Measurements from ENCODE around the gene DCAF15. TPM values are rescaled to one million over a fixed set of nuclear protein-coding genes. Genes with fewer than 3 reads are reported as not detected.

Gene DCAF15
- total and polyA plus RNA-seq, 2 donors (not counting 3 experiments of a cell fraction or from before 2014, with no cell fraction given): 41.9 to 42.4 TPM

DNA sequence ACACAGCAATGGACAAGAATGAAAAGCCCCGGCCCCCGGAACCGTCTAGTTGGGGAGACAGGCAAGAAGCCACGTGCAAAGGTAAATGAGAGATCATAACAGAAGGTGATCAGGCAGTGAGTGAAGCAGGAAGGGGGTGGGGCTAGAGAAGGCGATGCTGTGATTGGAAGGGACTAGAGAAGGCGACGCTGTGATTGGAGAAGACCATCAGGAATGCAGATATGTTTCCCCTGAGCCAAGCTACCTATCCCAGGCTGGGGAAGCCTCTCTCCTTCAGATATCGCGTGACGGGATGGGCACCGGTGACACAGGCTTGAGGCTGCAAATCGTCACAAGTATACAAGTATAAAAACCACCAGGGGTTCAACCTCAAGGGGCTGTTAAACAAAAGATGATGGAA is 21.8 kb downstream of the DCAF15 start:
- BruUV-seq (replicated peaks): no TSS peak
- Histone ChIP-seq H3K79me2 (ENCODE audit: control insufficient read depth, insufficient read depth, low read length) (no peaks in the 10 kb centered on the region), H3K4me3 (replicated peaks in 1 of 3; ENCODE audit: insufficient read depth in 1 of 3, low read depth in 1 of 3, low read length in 3 of 3) (no peak overlapping the region), H3K27ac (ENCODE audit: insufficient read depth, low read depth, low read length) (no peak overlapping the region), H3K4me1 (ENCODE audit: control insufficient read depth, extremely low read depth, insufficient read depth, low read length) (peaks cover 2% of the 10 kb centered on the region), H3K4me2 (ENCODE audit: insufficient read depth, low read length) (no peak overlapping the region), H3K36me3 (ENCODE audit: control insufficient read depth in 2 of 2, extremely low read depth in 1 of 2, insufficient read depth in 2 of 2, low read length in 2 of 2) (peaks cover 0 to 7% of the 10 kb centered on the region in 2 experiments), H3K9me1 (replicated peaks; ENCODE audit: control insufficient read depth, extremely low read depth, insufficient read depth, low read length) (no peaks in the 10 kb centered on the region), H2AFZ (ENCODE audit: low read depth, low read length) (no peak overlapping the region), H3K27me3 (ENCODE audit: control insufficient read depth in 2 of 2, insufficient read depth in 2 of 2, low read length in 2 of 2) (no peaks in the 10 kb centered on the region), H3K9ac (replicated peaks; ENCODE audit: extremely low read depth, insufficient read depth, low read length) (no peak overlapping the region), H3K9me3 (replicated peaks; ENCODE audit: control insufficient read depth, insufficient read depth, low read length) (no peaks in the 10 kb centered on the region), H4K20me1 (replicated peaks; ENCODE audit: control insufficient read depth, extremely low read depth, insufficient read depth, low read length) (no peaks in the 10 kb centered on the region)
- DNase-seq (ENCODE audit: low read depth, low spot score) (no peak), FAIRE-seq (no peak)
- intact Hi-C loops (cut with micrococcal nuclease): no loop called here
- POLR2A ChIA-PET: no interaction called here
- dilution Hi-C loops (cut with MboI; ENCODE audit: extremely low pct_ligation_motif_present, low sequenced_read_pairs): no loop called here
- CTCF ChIA-PET: interaction anchor here (1.0 to 1.2 kb wide), 2 partner anchors 58 to 99 kb away, joined by 3 read pairs; partner anchors contain the start of genes IL27RA and MISP3
- TF ChIP-seq POLR2A (IDR thresholded peaks at IDR 0.05; ENCODE audit: low read depth, low read length): no peak
- TF ChIP-seq JUN (IDR thresholded peaks at IDR 0.05; ENCODE audit: borderline replicate concordance, insufficient read depth, insufficient read length, low read depth): no peak
- no peak for TF ChIP-seq GATA2 (IDR thresholded peaks at IDR 0.05; ENCODE audit: insufficient read depth, insufficient read length, low read depth, low read length)
- TF ChIP-seq MYC (IDR thresholded peaks at IDR 0.05; ENCODE audit: low read depth, low read length): no peak
- TF ChIP-seq, protein P1, sequence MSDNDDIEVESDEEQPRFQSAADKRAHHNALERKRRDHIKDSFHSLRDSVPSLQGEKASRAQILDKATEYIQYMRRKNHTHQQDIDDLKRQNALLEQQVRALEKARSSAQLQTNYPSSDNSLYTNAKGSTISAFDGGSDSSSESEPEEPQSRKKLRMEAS (IDR thresholded peaks at IDR 0.05; ENCODE audit: insufficient read depth, insufficient read length): no peak
- TF ChIP-seq EZH2 (IDR thresholded peaks at IDR 0.05; ENCODE audit: borderline replicate concordance, low read depth, low read length, severe bottlenecking): no peak
- TF ChIP-seq, protein P2, sequence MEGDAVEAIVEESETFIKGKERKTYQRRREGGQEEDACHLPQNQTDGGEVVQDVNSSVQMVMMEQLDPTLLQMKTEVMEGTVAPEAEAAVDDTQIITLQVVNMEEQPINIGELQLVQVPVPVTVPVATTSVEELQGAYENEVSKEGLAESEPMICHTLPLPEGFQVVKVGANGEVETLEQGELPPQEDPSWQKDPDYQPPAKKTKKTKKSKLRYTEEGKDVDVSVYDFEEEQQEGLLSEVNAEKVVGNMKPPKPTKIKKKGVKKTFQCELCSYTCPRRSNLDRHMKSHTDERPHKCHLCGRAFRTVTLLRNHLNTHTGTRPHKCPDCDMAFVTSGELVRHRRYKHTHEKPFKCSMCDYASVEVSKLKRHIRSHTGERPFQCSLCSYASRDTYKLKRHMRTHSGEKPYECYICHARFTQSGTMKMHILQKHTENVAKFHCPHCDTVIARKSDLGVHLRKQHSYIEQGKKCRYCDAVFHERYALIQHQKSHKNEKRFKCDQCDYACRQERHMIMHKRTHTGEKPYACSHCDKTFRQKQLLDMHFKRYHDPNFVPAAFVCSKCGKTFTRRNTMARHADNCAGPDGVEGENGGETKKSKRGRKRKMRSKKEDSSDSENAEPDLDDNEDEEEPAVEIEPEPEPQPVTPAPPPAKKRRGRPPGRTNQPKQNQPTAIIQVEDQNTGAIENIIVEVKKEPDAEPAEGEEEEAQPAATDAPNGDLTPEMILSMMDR (IDR thresholded peaks at IDR 0.05; ENCODE audit: extremely low read depth in 1 of 2, insufficient read depth in 1 of 2, low read depth in 1 of 2, low read length in 2 of 2): no peak
- no peak for TF ChIP-seq FOS (IDR thresholded peaks at IDR 0.05; ENCODE audit: borderline replicate concordance, insufficient read depth, low read length)
- no peak for TF ChIP-seq POLR2AphosphoS5 (IDR thresholded peaks at IDR 0.05; ENCODE audit: insufficient read depth, low read depth, low read length)
